Hippocampal formation (tissue), 2 donors: ENCODE measurements around the gene LYSET.
"Not testable (repeated sequence)": the region's sequence is repeated elsewhere in the genome, so short reads cannot be mapped to it uniquely, and the experiment has no call there.

Experiments used
- DNase-seq, 2 donors: peaks; one replicate each; lab custom pipeline; 2025; lab: John Stamatoyannopoulos, UW

LYSET gene

DNA sequence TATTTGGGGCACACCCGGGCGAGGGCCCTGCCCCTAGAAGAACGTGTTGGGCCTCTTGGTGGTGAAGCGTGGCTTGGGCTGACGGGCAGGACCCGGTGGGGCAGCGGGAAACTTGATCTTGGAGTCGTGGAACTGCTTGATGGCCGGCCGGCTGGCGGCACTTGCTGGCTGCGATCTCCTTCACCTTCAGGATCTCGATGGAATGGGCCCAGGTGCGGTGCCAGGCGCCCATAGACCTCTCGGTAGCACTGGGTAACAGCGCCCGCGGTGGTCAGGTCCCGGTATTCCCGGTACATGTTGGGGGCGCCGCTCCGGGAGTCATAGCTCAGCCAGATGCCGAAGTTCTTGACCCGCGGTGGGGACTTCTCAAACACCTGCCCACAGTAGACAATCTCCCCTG is 38.4 kb downstream of the LYSET start:
- DNase-seq: no peak

DNA sequence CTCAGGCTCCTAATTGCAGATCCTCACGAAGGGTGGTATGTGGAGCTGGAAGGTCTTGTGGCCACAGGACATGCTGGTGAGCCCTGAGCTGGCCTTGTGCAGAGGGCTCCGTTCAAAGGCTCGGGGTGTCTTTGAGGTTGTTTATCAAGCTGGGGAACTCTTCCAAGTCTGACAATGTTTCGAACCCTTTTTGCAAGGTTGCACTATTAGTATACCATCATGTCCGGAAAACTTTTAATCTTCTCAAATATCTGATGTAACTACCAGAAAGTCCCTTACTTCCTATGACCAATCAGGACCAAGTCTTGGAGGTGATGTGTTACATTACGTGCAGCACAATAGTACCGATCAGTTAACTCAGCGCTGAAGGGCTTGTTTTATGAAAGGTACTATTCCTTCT is 43.4 kb downstream of the LYSET start:
- no peak for DNase-seq

DNA sequence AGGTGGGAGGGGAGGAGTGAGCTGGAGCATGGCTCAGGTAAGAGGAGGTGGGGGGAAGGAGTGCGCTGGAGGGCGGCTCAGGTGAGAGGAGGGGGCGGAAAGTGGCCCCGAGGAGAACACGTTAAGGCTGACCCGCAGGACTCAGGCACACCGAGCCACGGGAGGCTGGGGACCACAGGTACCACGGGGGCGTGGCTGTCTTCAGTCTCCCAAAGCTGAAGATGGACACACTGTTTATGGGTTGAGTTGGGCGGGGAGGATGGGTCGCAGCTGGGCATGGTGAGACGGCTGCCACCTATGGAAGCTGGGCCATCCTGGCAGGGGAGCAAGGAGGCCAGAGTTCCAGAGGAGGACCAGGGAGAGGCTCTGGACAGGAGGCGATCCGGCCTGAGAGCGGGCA is 45.4 kb downstream of the LYSET start:
- DNase-seq: no peak

DNA sequence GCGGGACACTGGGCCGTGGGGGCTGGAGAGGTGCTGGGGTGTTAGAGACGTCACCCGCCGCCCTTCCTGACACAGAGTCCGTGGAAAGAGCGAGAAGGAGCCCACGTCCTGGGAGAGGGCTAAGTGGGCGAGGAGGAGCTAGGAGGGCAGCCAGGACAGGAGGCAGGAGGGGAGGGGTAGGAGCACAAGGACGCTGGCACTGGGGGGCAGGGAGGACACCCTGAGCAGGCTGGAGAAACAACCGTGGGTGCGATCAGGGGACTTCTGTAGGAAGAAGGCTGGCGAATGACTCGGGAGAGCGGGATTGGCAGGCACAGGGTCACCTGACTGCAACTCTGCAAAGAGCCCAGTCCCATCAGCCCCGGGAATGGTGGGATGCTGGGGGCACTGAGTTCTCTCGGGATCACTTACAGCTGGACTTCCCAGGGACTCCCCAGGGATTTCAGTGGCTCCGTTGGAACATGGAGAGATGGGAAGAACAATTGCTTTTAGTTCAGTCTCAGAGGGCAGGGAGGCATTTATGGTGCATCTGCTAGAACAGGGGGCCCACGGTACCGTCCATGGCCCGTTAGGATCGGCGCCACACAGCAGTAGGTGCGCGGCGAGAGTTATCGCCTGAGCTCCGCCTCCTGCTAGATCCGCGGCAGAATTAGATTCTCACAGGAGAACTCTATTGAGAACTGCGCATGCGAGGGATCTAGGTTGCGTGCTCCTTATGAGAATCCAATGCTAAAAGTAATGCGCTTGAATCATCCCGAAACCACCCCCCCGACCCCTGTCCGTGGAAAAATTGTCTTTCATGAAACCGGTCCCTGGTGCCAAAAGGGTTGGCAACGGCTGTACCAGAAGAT is 46.2 kb downstream of the LYSET start:
- DNase-seq: peak in 1 of 2 donors; percentile 4

DNA sequence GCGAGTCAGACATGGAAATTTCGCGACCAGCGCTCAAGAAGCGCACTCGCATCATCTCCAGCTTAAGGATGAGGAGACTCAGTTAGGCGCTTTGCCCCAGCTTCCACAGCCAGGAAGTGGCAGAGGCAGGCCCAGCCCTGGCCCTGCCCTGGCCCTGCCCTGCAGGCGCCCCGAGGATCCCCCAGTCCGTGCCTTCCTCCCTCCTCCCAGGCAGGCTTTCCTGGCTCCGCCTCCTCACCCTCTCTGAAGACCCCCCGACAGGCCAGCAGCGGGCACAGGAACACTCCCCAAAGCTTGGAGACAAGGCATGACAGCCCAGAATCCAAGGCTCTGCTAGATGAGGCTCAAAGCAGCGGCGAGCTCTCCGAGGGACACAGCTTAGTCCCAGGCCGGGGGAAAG is 47.0 kb downstream of the LYSET start:
- DNase-seq: no peak

DNA sequence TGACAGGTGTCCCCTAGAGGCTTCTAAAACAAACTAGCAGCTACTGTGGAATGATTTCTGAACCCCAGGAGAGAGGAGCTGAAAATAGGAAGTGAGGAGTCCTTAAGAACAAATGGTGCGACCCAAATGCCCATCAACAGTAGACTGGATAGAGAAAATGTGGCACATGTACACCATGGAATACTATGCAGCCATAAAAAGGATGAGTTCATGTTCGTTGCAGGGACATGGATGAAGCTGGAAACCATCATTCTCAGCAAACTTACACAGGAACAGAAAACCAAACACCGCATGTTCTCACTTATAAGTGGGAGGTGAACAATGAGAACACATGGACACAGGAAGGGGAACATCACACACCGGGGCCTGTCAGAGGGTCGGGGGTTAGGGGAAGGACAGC is 48.0 kb downstream of the LYSET start:
- DNase-seq: not testable (repeated sequence)

DNA sequence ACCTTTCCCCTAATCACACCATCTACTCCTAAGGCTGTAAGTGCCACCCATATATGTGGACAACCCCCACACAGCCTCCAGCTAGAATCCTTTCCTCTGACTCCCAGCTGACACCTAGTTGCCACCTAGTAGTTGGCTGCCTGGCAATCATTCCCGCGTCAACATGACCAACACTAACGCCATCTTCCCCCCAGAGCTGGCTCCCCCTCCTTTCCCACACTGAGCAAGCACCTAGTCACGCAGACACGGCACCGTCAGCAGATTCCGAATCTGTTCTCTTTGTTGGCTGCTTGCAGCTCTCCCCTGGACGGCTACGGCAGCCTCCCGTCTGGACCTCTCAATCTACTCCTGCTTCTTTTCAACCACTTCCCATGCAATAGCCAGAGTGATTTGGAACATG is 49.7 kb downstream of the LYSET start:
- no peak for DNase-seq
